HG03442 (cell line): ENCODE measurements around the gene FFAR2.
"Not testable (repeated sequence)": the region's sequence is repeated elsewhere in the genome, so short reads cannot be mapped to it uniquely, and the experiment has no call there.

Experiments
- ATAC-seq: cut with Tn5 transposase; IDR thresholded peaks from one replicate; pipeline ENCODE4 v1.9.1; 2021; ENCODE audit warnings: mild to moderate bottlenecking, moderate library complexity; ENCODE audit not compliant: unreplicated experiment

The FFAR2 gene

GRCh38 chr19:35423406-35423805 is 24.7 kb upstream of the FFAR2 start:
- ATAC-seq = not testable (repeated sequence)

GRCh38 chr19:35425682-35426081 is 22.4 kb upstream of the FFAR2 start:
- no peak for ATAC-seq

GRCh38 chr19:35427187-35427586 is 20.9 kb upstream of the FFAR2 start:
- no peak for ATAC-seq

- ATAC-seq = no peak
Observed at GRCh38 chr19:35429698-35430408, 18.2 kb upstream of the FFAR2 start.

- ATAC-seq = no peak
Observed at GRCh38 chr19:35430409-35431144, 17.5 kb upstream of the FFAR2 start.

GRCh38 chr19:35431145-35431807 is 16.8 kb upstream of the FFAR2 start:
- no peak for ATAC-seq

GRCh38 chr19:35432911-35433310 is 15.1 kb upstream of the FFAR2 start:
- no peak for ATAC-seq

GRCh38 chr19:35433448-35433847 is 14.6 kb upstream of the FFAR2 start:
- no peak for ATAC-seq

- no peak for ATAC-seq
Observed at GRCh38 chr19:35435896-35436295, 12.2 kb upstream of the FFAR2 start.

GRCh38 chr19:35436477-35437405 is 11.3 kb upstream of the FFAR2 start:
- ATAC-seq = no peak

- no peak for ATAC-seq
Observed at GRCh38 chr19:35437406-35437951, 10.6 kb upstream of the FFAR2 start.

- ATAC-seq = no peak
Observed at GRCh38 chr19:35438096-35438495, 10.0 kb upstream of the FFAR2 start.

GRCh38 chr19:35438527-35438926 is 9.5 kb upstream of the FFAR2 start:
- no peak for ATAC-seq

- no peak for ATAC-seq
Observed at GRCh38 chr19:35439921-35440320, 8.1 kb upstream of the FFAR2 start.

GRCh38 chr19:35442091-35442490 is 6.0 kb upstream of the FFAR2 start:
- no peak for ATAC-seq

GRCh38 chr19:35444735-35445134 is 3.3 kb upstream of the FFAR2 start:
- no peak for ATAC-seq

- no peak for ATAC-seq
Observed at GRCh38 chr19:35445826-35446593, 2.0 kb upstream of the FFAR2 start.

- ATAC-seq = no peak
Observed at GRCh38 chr19:35449359-35450043, 1.4 kb downstream of the FFAR2 start.
